Erythroblast (primary cell): ENCODE data around the gene TNK1.

Experiments used
- DNase-seq, 2 experiments: peaks; one replicate each; lab custom pipeline; 2025; lab: John Stamatoyannopoulos, UW
- GATA1 ChIP-seq: IDR thresholded peaks from 2 replicates; pipeline ENCODE4 v1.6.1; 2011; ENCODE audit warnings: low read depth, mild to moderate bottlenecking, control low read depth, low read length, moderate library complexity
- POLR2A ChIP-seq: IDR thresholded peaks from 2 replicates; pipeline ENCODE4 v1.6.1; 2011; ENCODE audit warnings: mild to moderate bottlenecking, low read length

Gene TNK1

DNA sequence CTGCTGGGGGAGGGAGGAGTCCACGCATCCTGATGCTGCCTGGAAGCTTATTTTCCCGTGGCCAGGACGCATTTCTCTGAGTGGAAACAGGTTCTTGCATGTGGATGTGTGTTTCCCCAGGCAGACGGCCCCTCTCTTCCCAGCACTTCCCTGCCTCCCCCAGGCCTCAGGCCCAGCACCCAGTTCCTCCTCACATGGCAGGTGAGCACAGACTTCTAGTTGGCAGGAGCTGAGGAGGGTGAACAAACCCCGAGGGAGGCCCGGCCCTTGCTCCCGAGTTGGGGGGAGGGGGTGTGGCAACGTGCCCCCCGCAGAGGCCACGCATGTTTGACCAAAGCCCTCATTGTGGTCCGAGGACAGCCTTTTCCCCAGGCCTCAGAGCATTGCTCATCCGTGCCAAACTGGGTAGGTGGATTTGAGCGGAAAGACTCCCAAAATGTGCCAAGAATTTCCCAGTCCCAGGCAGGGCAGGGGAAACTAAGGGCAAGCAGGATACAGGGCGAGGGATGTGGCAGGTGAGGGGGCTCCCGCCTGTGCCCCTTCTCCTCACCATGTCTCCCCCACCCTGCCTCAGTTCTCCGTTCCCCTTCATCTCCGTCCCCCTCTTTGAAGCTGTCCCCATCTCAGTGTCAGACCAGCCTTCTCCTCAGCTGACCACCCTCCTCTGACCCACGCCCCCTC is 37.7 kb downstream of the TNK1 start:
- TF ChIP-seq POLR2A: no peak
- no peak for TF ChIP-seq GATA1

DNA sequence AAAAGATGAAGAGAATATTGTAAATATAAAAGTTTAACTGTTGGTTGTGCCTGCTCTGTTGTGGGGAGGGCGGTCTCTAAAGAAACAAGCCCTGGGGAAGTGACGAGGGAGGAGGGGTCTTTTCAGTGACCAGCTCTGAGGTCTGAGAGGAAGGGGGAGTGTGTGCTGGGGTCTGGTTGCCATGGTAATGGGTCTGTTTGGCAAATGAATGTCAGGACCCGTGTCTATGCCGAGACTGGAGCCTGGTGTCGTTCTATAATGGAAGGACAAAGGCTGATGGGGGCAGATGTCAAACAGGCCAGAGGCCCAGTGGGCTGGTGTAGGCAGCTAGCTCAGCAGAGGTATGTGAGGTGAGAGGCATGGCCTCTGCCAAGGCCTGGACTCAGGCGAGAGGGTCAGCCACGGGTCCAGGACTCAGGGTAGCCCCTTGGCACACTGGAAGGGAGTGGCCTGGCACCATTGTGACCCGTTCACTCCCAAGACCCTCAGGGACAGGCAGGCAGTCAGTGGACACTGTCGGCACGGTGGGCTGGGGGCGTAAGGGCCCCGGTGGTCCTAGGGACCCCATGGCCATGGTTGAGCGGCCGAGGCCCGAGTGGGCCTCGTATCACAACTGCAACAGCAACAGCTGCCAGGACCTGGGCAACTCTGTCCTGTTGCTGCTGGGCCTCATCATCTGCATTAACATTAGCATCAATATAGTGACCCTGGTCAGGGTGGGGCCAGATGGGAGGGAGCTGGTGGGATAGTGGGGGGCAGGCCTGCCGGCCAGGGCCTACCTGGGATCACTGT is 39.1 kb downstream of the TNK1 start, which contains the start of gene SPEM1:
Gene SPEM1 (plus strand): TSS at position 506 of the 792 bp plus-strand sequence. CDS start 61 bp downstream, at position 567.
- no peak for DNase-seq
- TF ChIP-seq GATA1: no peak
- TF ChIP-seq POLR2A: no peak

More for the DNA sequence above, 37.7 kb downstream of the TNK1 start:
- no peak for DNase-seq

DNA sequence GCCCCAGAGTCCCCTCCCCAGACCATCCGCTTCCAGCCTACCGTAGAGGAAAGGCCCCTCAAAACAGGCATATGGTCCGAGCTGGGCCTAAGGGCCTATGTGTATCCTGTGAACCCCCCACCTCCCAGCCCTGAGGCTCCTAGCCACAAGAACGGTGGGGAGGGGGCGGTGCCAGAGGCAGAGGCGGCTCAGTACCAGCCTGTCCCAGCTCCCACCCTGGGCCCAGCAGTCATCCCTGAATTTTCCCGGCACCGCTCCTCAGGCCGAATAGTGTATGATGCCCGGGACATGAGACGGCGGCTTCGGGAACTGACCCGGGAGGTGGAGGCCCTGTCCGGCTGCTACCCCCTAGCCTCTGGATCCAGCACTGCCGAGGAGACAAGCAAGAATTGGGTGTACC is 40.3 kb downstream of the TNK1 start:
- TF ChIP-seq POLR2A: no peak
- TF ChIP-seq GATA1: no peak
- DNase-seq: no peak

GRCh38 chr17:7423679-7424078 is 42.8 kb downstream of the TNK1 start:
- no peak for DNase-seq
- no peak for TF ChIP-seq GATA1
- no peak for TF ChIP-seq POLR2A

DNA sequence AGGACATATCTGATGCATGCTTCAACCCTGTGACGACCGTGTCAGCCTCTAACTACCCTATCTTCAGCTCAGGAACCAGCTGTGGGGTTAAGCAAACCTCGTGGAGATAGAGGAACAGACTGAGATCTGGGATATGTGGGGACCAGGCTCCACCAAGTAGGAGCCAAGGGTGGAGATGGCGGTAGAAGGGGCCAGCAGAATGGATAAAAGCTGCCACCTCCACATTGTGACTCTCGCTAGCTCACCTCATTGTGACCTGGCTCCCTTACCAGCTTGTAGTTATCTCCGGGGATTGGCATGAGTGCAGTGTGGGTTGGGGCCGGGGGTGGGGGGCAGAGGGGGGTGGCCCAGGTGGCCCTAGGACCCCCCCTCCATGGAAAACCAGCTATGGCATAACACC is 44.4 kb downstream of the TNK1 start, which contains the start of gene SPEM2:
Gene SPEM2 (plus strand): TSS at position 301 of the 400 bp plus-strand sequence. CDS start 73 bp downstream, at position 374.
- no peak for DNase-seq
- no peak for TF ChIP-seq POLR2A
- TF ChIP-seq GATA1: no peak

- no peak for DNase-seq
- TF ChIP-seq POLR2A (no peak), GATA1 (no peak)
Observed at GRCh38 chr17:7425756-7426155, 44.9 kb downstream of the TNK1 start.

DNA sequence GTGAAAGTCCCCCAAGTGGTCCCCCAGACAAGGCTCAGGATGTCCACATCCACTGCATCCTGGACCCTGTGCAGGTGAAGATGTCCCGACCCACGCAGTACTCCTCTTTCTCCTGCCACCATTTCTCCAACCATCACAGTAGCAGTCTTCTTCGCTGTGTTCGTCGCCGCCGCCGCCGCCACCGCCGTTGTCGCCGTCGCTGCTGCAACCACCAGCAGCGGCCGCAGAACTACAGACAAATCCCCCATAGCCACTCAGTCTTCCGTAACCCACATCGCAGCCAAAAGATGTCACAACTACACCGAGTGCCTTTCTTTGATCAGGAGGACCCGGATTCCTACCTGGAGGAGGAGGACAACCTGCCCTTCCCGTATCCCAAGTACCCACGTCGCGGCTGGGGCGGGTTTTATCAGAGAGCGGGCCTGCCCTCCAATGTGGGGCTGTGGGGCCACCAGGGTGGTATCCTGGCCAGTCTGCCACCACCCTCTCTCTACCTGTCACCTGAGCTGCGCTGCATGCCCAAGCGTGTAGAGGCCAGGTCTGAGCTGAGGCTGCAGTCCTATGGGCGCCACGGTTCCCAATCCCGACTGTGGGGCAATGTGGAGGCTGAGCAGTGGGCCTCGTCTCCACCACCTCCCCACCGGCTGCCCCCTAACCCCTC is 45.4 kb downstream of the TNK1 start:
- no peak for TF ChIP-seq GATA1
- no peak for DNase-seq

DNA sequence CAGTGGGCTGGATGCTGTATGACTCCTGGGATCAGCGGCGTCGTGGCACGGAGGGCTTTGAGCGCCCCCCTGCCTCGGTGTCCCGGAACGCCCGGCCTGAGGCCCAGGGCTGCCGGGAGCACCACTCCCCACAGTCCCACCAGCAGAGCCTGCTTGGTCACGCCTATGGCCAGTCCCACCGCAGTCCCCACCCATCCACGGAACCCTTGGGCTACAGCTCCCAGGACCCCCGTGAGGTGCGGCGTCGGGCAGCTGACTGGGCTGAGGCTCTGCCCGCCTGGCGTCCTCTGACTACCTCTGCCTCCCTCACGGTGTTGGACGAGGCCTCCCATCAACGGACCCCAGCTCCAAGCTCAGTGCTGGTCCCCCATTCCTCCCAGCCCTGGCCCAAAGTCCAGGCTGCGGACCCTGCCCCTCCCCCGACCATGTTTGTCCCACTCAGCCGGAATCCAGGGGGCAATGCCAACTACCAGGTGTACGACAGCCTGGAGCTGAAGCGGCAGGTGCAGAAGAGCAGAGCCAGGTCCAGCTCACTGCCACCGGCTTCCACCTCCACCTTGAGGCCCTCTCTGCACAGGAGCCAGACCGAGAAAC is 46.1 kb downstream of the TNK1 start:
- DNase-seq: no peak
- no peak for TF ChIP-seq GATA1
- no peak for TF ChIP-seq POLR2A

- TF ChIP-seq POLR2A (no peak), GATA1 (no peak)
- no peak for DNase-seq
Observed at GRCh38 chr17:7427549-7427948, 46.7 kb downstream of the TNK1 start.

GRCh38 chr17:7428557-7428956 is 47.7 kb downstream of the TNK1 start, which contains the start of gene SPEM3:
TSS of gene SPEM3 (plus strand) at chr17:7428857. CDS start at chr17:7428903, 46 bp downstream.
- TF ChIP-seq POLR2A (no peak), GATA1 (no peak)
- DNase-seq: no peak

DNA sequence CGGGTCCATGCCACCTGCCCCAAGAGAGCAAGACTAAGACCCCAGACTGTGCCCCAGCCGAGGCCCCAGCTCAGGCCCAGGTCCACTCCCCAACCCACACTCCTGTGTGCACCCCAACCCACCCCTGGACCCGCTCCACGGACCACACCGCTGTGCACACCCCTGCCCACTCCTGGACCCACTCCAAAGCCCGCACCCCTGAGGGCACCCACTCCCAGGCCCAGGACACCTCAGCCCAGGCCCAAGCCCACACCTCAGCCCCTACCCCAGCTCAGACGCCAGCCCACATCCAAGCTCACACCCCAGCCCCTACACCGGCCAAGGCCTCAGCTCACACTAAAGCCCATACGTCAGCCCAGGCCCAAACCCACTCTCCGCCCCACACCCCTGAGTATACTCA is 48.8 kb downstream of the TNK1 start:
- no peak for TF ChIP-seq POLR2A
- TF ChIP-seq GATA1: no peak
- DNase-seq: no peak

DNA sequence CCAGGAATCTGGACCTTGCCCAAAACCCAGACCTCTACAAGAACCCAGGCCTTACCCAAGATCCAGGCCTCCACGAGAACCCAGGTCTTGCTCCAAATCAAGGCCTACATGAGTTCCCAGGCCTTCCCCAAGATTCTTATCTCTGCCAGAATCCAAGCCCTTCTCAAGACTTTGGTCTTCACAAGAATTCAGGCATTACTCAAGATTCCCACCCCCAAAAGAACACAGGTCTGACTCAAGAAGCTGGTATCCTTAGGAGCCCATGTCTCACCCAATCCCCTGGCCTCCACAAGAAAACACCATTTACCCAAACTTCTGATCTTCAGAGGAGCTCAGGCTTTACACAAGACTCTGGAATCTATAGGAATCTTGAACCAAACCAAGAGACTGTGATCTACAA is 50.3 kb downstream of the TNK1 start:
- TF ChIP-seq POLR2A: no peak
- TF ChIP-seq GATA1: no peak
- DNase-seq: no peak

DNA sequence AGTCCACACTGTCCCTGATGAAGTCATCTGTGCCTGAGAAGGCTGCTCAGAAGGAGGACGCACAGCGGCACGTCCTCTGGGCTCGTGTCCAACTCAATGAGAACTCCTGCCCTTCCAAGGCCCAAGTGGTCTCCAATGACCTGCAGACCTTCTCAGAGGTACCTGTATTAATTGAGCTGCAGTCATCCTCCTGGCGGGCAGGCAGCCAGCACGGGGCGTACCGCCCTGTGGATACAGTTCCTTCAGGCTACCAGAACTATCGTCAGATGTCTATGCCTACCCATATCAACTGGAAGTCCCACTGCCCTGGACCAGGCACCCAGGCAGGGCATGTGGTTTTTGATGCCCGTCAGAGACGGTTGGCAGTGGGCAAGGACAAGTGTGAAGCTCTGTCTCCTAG is 51.4 kb downstream of the TNK1 start:
- TF ChIP-seq POLR2A: no peak
- no peak for TF ChIP-seq GATA1
- no peak for DNase-seq
